Measurements from ENCODE around the gene IFI27L2.

The IFI27L2 gene

GRCh38 chr14:94111276-94112095 lies 17.9 kb downstream of the IFI27L2 start:
- no peak for TF ChIP-seq CTCF (conservative IDR thresholded peaks at IDR 0.05)
- no peak for TF ChIP-seq ZFX (IDR thresholded peaks at IDR 0.05)
- no peak overlapping the region for H3K27ac ChIP-seq

DNA sequence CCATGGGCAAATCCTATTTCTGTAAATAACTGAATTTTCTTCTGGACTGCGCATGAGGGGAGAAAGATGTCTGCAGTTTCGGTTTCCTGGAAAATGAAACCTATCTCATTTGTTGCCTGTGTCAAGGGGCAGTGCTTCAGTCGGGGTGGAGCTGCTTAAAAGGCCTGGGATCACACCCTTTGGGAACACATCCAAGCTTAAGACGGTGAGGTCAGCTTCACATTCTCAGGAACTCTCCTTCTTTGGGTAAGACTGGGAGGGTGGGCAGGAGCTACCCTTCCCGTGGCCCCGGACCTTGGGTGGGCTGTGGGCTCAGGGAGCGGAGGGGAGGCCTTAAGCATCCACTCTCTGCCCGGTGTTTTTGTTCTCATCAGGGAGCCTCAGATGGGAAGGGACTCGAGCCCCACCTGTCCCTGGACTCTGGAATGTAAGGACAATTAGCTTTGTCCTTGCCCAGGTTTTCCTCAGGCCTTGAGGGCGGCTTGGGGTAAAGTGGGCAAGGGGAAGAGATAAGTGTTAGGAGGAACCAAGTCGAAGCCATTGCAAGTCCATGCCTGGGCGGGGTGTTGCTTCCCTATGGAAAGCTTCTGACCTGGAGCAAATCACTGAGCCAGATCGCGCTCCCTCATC lies 18.7 kb downstream of the IFI27L2 start, which contains the start of gene IFI27:
TSS of gene IFI27 (plus strand) at position 185 of the 630 bp plus-strand sequence.
- TF ChIP-seq ZFX (IDR thresholded peaks at IDR 0.05) = no peak
- TF ChIP-seq CTCF (conservative IDR thresholded peaks at IDR 0.05) = no peak

DNA sequence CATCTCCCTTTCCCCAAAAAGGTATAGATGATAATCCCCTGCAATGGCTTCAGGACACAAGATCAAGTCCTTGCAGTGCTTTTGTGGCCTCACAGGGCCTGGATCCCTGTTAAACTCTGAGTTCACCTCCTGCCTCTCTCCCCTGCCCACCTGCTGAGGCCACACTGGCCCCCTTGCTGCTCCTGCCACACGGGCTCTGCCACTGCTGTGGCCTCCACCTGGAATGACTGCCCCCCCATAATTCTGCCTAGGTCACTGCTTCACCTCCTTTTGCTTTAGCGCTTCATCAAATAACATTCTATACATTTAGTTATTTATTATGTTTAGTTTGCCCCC lies 19.5 kb downstream of the IFI27L2 start:
- H3K27ac ChIP-seq = no peak overlapping the region
- TF ChIP-seq CTCF (conservative IDR thresholded peaks at IDR 0.05) (no peak), ZFX (IDR thresholded peaks at IDR 0.05) (no peak)

More for the DNA sequence above, 18.7 kb downstream of the IFI27L2 start, which contains the start of gene IFI27:
- no peak within 1 kb of the TSS for H3K27ac ChIP-seq

DNA sequence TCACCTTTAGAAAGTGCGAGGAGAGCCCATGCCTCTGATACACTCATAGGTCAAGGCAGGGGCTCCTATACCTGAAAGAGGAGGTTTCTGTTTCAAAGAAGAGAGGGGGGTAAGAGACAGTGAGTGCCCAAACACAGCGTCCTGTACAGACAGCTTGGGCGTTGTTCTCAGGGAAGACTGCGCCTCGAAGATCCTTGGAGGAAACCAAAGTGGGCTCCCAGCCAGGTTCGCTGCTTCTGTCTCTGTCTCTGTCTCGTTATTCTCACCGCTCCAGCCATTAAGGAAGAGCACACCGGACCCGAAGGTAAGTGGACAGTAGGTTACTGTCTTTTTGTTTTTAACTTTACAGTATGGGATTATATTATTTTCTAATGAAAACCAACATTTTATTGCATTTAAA lies 24.7 kb downstream of the IFI27L2 start:
- no peak overlapping the region for H3K27ac ChIP-seq
- TF ChIP-seq ZFX (IDR thresholded peaks at IDR 0.05) (no peak), CTCF (conservative IDR thresholded peaks at IDR 0.05) (no peak)

DNA sequence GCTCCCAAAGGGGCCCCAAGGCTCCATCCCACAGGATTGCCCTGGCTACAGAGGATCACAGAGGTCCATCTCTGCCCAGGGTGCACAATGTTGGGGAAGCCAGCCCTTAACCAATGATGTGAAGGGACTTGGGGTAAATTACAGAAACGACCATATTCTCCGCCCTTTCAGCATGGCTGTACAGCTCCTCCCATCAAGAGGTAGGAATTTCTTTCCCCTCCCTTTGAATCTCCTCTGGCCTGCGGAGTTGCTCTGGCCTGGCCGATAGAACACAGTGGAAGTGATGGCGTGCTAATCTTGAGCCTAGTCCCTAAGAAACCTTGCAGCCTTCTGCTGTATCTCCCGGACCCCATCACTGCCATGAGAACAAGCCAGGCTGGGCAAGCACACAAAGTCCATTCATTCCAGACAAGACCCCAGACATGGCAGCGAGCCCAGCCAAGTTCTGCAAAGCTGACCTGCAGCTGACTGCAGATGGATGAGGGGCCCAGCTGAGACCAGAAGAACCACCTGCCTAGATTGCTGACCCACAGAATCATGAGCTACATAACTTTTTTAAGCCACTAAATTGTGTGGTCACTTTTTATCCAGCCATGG lies 25.8 kb downstream of the IFI27L2 start:
- no peak overlapping the region for H3K27ac ChIP-seq
- TF ChIP-seq ZFX (IDR thresholded peaks at IDR 0.05) = no peak
- TF ChIP-seq CTCF (conservative IDR thresholded peaks at IDR 0.05) = no peak

- no peak overlapping the region for H3K27ac ChIP-seq
- TF ChIP-seq CTCF (conservative IDR thresholded peaks at IDR 0.05) (no peak), ZFX (IDR thresholded peaks at IDR 0.05) (no peak)
Measured at GRCh38 chr14:94102768-94103482, 26.5 kb downstream of the IFI27L2 start.
